ENCODE results near the gene GOLGA8N.
"Not testable (repeated sequence)": the region's sequence is repeated elsewhere in the genome, so short reads cannot be mapped to it uniquely, and the experiment has no call there.

GRCh38 chr15:32543456-32543855, 49.8 kb upstream of the GOLGA8N start:
- not testable (repeated sequence) for TF ChIP-seq CTCF (conservative IDR thresholded peaks at IDR 0.05; ENCODE audit: low read length); EZH2phosphoT487 (IDR thresholded peaks at IDR 0.05; ENCODE audit: borderline replicate concordance)
